ENCODE data around the gene WIPF2.

The WIPF2 gene

DNA sequence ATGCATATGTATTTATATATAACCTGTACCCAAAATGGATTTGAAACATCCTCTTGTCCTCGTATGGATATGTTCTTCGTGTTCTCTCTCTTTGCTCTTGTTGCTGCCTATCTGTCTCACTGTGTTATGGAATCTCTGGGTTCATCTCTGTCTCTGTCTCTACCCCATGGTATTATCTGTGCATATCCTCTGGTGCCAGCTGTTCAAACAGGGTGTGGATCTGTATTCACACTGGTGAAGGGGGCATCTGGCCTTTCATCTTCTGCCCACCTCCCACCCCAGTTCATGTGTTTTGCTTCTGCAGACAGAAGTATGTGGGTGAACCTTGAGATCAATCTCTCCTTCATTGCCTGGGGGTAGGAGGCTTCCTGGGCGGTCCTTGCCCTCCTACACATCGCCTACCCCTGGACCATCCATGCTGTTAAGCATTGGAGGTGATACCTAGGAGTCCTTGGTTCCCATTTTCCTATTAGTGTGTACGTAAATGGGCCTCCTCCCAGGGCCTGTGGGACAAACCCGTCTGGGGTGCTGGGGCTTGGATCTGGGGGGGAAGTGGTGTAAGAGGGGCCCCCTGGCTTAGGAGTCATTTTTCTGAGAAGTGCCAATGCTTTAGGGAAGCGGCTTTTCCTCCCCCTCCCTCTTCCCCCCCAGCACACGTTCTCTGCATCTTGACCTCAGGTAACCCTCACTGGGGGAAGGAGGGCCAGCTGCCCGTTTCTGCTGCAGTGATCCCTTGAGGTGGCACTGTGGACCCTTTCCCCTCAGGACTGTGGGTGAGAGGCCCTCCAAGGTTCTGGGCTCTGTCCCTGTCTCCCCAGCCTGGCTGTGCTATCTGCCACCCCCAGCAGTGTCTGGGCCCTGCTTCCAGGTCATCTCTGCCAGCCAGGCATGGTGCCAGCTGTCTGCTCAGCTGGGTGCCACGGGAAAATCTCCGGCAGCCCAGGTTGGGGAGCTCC is 111.0 kb downstream of the WIPF2 start:
- peak; percentile 57 for DNase-seq

DNA sequence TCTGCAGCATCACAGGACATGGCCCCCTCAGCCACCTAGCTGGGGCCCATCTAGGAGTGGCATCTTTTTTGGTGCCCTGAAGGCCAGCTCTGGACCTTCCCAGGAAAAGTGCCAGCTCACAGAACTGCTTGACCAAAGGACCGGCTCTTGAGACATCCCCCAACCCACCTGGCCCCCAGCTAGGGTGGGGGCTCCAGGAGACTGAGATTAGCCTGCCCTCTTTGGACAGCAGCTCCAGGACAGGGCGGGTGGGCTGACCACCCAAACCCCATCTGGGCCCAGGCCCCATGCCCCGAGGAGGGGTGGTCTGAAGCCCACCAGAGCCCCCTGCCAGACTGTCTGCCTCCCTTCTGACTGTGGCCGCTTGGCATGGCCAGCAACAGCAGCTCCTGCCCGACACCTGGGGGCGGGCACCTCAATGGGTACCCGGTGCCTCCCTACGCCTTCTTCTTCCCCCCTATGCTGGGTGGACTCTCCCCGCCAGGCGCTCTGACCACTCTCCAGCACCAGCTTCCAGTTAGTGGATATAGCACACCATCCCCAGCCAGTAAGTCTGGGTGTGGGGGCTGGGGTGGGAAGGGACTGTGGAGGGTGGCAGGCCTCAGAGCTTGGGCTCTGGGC is 111.9 kb downstream of the WIPF2 start:
- peak; percentile 24 for DNase-seq

DNA sequence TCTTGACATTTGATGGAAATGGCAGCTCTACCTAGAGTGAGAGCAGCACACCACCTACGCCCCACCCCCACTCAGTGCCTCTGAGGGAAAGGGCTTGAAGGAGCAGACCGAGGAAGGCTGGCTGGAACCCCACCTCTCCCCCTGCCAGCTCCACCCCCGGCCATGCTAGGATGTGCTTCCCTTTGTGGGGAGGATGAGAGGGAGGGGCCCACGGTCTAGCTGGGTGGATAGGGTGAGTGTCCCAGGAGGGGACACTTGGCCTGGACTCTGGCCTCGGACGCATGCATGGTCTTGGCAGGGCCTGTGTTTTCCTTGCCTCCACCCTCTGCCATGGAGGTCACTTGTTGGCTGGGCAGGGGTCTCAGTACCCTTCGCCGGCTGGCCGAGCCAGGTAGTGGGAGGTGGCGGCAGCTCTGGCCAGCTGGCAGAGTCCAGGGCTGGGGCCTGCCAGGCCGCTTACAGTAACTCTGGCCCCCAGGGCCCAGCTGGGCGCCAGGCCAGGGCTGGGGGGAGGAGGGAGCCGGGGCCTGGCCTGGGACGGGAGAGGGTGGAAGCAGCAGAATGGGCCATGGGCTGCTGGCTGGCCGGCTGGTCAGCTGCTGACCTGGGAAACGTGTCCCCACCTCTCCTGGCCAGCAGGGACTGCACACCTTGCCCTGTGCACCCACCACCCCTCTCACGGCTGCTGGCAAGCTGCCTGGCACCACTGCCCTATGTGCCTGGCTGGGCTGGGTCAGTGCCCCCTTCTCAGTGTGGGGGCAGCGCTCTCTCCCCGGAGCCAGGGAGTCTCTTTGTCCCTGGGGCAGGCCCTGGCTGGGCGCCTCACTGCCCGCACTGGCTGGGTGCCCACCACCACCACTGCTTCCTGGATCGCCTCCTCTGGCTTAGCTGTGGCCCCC is 112.9 kb downstream of the WIPF2 start:
- DNase-seq = peak; percentile 92

All from femur (tissue), 1 donor.